ENCODE measurements around the gene CERS5. TPM values are rescaled to one million over a fixed set of nuclear protein-coding genes. Genes with fewer than 3 reads are reported as not detected.

CERS5 gene
- polyA plus RNA-seq, 1 experiment, result 68.0 TPM

DNA sequence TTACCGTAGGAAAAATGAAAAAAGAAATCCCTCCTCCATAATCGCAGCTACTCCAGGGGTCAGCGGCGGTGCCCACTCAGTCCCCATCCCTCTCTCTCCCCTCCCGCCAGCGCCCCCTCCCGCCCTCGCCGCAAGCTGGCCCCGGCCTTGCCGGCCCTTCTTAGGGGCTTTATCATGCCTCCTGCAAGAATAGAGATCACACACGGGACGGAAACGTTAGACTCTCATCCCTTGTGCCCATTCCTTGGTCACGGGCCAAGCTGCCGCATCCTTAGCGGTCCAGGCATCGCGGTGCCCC is 55.8 kb downstream of the CERS5 start:
- POLR2A ChIA-PET, result interaction anchor here (0.9 to 3.0 kb wide), 3 partner anchors 26 to 56 kb away, joined by 3 to 8 read pairs (median 5); partner anchors contain the start of genes CERS5 and SMARCD1
- no peak for DNase-seq (ENCODE audit: low read depth)
- H3K4me3 ChIP-seq (ENCODE audit: low read depth, low read length), result peak overlapping the region; percentile 23
- H3K36me3 ChIP-seq (ENCODE audit: control insufficient read depth, insufficient read depth, low read length), result no peaks in the 10 kb centered on the region
- TF ChIP-seq, protein P1, sequence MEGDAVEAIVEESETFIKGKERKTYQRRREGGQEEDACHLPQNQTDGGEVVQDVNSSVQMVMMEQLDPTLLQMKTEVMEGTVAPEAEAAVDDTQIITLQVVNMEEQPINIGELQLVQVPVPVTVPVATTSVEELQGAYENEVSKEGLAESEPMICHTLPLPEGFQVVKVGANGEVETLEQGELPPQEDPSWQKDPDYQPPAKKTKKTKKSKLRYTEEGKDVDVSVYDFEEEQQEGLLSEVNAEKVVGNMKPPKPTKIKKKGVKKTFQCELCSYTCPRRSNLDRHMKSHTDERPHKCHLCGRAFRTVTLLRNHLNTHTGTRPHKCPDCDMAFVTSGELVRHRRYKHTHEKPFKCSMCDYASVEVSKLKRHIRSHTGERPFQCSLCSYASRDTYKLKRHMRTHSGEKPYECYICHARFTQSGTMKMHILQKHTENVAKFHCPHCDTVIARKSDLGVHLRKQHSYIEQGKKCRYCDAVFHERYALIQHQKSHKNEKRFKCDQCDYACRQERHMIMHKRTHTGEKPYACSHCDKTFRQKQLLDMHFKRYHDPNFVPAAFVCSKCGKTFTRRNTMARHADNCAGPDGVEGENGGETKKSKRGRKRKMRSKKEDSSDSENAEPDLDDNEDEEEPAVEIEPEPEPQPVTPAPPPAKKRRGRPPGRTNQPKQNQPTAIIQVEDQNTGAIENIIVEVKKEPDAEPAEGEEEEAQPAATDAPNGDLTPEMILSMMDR (IDR thresholded peaks at IDR 0.05; ENCODE audit: insufficient read depth, low read depth, low read length), result no peak
- no peaks in the 10 kb centered on the region for H3K27me3 ChIP-seq (ENCODE audit: control insufficient read depth, insufficient read depth, low read length)
- CTCF ChIA-PET, result interaction anchor here (0.6 to 5.2 kb wide), 48 partner anchors 9 to 1112 kb away, joined by 3 to 62 read pairs (median 4); partner anchors contain the start of genes CERS5 and GPD1

DNA sequence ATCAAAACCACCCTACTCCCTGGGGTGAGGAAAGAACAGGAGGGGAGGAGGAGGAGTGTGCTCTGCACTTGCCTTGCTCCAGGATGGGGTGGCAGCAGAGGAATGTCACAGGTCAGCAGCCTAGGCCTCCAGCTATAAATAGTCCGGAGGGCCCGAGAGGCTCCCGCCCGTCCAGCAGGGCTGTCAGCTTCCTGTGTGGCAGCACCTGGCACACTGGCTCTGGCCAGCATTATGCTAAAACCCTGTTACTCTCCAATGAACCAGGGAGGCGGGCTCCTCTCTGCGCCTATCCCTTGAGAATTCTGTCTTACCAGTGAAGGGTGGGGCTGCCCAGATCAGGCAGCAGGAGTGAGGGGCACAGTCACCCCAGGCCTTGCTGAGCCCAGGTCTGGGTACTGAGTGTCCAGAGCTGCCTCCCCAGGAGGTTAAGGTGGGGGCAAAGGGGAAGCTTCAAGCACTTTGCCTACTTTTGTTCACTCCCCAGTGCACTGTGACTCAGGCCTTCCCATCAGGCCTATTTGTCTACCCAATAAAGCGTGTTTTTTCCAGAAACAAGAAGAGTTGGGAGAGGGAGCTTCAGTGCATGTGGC is 56.3 kb downstream of the CERS5 start:
- Histone ChIP-seq H3K36me3 (ENCODE audit: control insufficient read depth, insufficient read depth, low read length) (no peaks in the 10 kb centered on the region), H3K4me3 (ENCODE audit: low read depth, low read length) (no peak overlapping the region), H3K27me3 (ENCODE audit: control insufficient read depth, insufficient read depth, low read length) (no peaks in the 10 kb centered on the region)
- POLR2A ChIA-PET, result interaction anchor here (0.5 to 3.0 kb wide), 4 partner anchors 26 to 59 kb away, joined by 3 to 8 read pairs (median 4); partner anchors contain the start of genes CERS5 and SMARCD1
- DNase-seq (ENCODE audit: low read depth), result no peak
- CTCF ChIA-PET, result interaction anchor here (0.6 to 5.2 kb wide), 41 partner anchors 9 to 430 kb away, joined by 3 to 62 read pairs (median 5); partner anchors contain the start of genes CERS5 and GPD1
- TF ChIP-seq, protein P1 (IDR thresholded peaks at IDR 0.05; ENCODE audit: insufficient read depth, low read depth, low read length), result no peak

DNA sequence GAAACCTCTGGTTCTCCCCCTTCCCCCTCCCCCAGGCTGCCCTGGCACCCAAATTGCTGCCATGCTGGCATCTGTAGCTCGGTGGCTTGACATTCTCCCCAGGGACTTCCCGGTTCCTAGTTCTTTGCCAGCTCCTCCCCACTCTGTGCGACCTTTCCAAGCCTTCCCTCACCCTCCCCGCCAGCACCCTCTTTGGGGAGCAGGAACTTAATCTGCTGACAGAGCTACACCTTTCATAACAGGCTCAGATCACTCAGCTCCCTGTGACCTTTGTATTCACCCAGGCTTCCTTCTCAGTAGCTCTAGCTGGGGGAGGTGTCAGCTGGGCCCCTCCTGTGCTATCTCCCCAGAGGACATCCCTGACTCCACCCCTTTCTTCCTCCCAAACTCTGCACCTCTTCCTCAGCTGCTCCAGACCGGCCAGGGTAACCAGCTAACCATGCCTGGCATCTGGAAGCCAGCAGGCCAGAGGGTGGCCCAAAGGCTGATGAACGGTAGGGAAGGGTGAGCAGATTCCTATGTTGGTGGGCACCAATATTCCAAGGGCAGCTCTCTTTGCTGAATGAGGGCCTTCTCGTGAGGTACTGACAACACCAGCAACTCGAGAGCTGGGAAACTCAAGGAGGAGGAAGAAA is 56.9 kb downstream of the CERS5 start:
- no peak for DNase-seq (ENCODE audit: low read depth)
- TF ChIP-seq, protein P1 (IDR thresholded peaks at IDR 0.05; ENCODE audit: insufficient read depth, low read depth, low read length), result no peak
- CTCF ChIA-PET, result interaction anchor here (0.6 to 5.2 kb wide), 26 partner anchors 8 to 431 kb away, joined by 3 to 62 read pairs (median 9); partner anchors contain the start of genes CERS5 and GPD1
- no peak overlapping the region for H3K4me3 ChIP-seq (ENCODE audit: low read depth, low read length)
- no peaks in the 10 kb centered on the region for H3K36me3 ChIP-seq (ENCODE audit: control insufficient read depth, insufficient read depth, low read length)
- POLR2A ChIA-PET, result interaction anchor here (0.5 to 3.0 kb wide), 3 partner anchors 25 to 60 kb away, joined by 3 to 8 read pairs (median 3); partner anchors contain the start of genes CERS5 and SMARCD1
- H3K27me3 ChIP-seq (ENCODE audit: control insufficient read depth, insufficient read depth, low read length), result no peaks in the 10 kb centered on the region

DNA sequence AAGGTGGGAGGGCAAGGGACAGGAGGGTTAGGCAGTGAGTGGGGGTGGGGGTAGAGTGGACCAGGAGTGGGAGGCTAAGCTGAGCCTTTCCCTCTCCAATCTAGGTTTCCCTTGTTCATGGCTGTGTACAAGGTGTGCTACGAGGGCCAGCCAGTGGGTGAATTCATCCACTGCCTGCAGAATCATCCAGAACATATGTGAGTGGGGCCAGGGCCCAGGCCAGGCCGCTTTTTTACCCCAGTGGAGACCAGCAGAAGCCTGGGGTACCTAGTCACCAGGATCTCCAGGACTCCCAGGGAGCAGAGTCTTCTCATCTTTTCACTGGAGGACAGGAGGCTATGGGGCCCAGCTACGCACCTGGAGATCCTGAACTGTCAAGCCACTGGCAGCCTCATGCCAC is 57.9 kb downstream of the CERS5 start:
- DNase-seq (ENCODE audit: low read depth), result no peak
- CTCF ChIA-PET, result interaction anchor here (1.1 to 5.2 kb wide), 6 partner anchors 7 to 205 kb away, joined by 4 to 62 read pairs (median 30); partner anchors contain the start of gene GPD1
- H3K36me3 ChIP-seq (ENCODE audit: control insufficient read depth, insufficient read depth, low read length), result no peaks in the 10 kb centered on the region
- no peak overlapping the region for H3K4me3 ChIP-seq (ENCODE audit: low read depth, low read length)
- H3K27me3 ChIP-seq (ENCODE audit: control insufficient read depth, insufficient read depth, low read length), result no peaks in the 10 kb centered on the region
- POLR2A ChIA-PET, result no interaction called here
- TF ChIP-seq, protein P1 (IDR thresholded peaks at IDR 0.05; ENCODE audit: insufficient read depth, low read depth, low read length), result no peak
